Thoracic aorta (tissue), 2 donors: Measurements from ENCODE around the gene CDRT15L2. TPM values are rescaled to one million over a fixed set of nuclear protein-coding genes. Genes with fewer than 3 reads are reported as not detected.
"Not testable (repeated sequence)": the region's sequence is repeated elsewhere in the genome, so short reads cannot be mapped to it uniquely, and the experiment has no call there.

ENCODE experiments used
- ATAC-seq: fragments of 150-250 bp; one replicate; pipeline ENCODE4 v1.8.0; 2017; ENCODE audit warnings: low read depth; ENCODE audit not compliant: insufficient number of reproducible peaks, low FRiP score
- DNase-seq: peaks from one replicate; pipeline ENCODE4 v3.0.0-alpha.2; 2020; ENCODE audit warnings: low spot score
- H3K27ac ChIP-seq, 2 donors: fragments of 200-600 bp; sonication (generic); 1 replicate in 1 of 2; 2 replicates in 1 of 2; pipeline ENCODE4 v1.5.1; 2016; ENCODE audit warnings: mild to moderate bottlenecking in 2 of 2, moderate library complexity in 2 of 2
- H3K27me3 ChIP-seq: fragments of 200-600 bp; sonication (generic); replicated peaks from 2 replicates; pipeline ENCODE4 v1.6.0; 2016; ENCODE audit warnings: mild to moderate bottlenecking; ENCODE audit not compliant: insufficient read depth
- H3K36me3 ChIP-seq: fragments of 200-600 bp; sonication (generic); one replicate; pipeline ENCODE4 v1.5.1; 2016
- H3K4me1 ChIP-seq, 2 donors: fragments of 200-600 bp; sonication (generic); 1 replicate in 1 of 2; 2 replicates in 1 of 2; pipeline versions ENCODE4 v1.5.1 to v1.6.0; 2016; ENCODE audit warnings: low read depth in 2 of 2, mild to moderate bottlenecking in 1 of 2; ENCODE audit not compliant: control insufficient read depth in 1 of 2
- H3K4me3 ChIP-seq: fragments of 200-600 bp; sonication (generic); 2 replicates; pipeline ENCODE4 v1.5.1; 2016; ENCODE audit warnings: mild to moderate bottlenecking
- H3K9me3 ChIP-seq: fragments of 200-600 bp; sonication (generic); 2 replicates; pipeline ENCODE4 v1.5.1; 2016
- CTCF ChIP-seq: fragments of 200-600 bp; sonication (generic); IDR thresholded peaks from one replicate; pipeline ENCODE4 v1.5.1; 2019; ENCODE audit warnings: antibody characterized with exemption
- total RNA-seq, 2 donors: library from RNA; depleted of rRNA; stranded (reverse); fragments of >200 nt; gene quantifications; one replicate each; pipeline versions ENCODE4 v1.1.0 to v1.2.3, GENCODE V29; 2016

The CDRT15L2 gene
- total RNA-seq, 2 donors from 2014 or later, result not detected

GRCh38 chr17:20575071-20575470 is 4.5 kb upstream of the CDRT15L2 start:
- DNase-seq, H3K27ac ChIP-seq, H3K27me3 ChIP-seq, H3K4me1 ChIP-seq, H3K4me3 ChIP-seq, H3K9me3 ChIP-seq, H3K36me3 ChIP-seq, ATAC-seq: not testable (repeated sequence)

- H3K36me3 ChIP-seq, DNase-seq, H3K27me3 ChIP-seq, H3K9me3 ChIP-seq, H3K4me1 ChIP-seq, H3K27ac ChIP-seq, ATAC-seq, H3K4me3 ChIP-seq: not testable (repeated sequence)
Measured at GRCh38 chr17:20583891-20584577, 4.5 kb downstream of the CDRT15L2 start.

GRCh38 chr17:20588744-20589453 is 9.4 kb downstream of the CDRT15L2 start:
- H3K27me3 ChIP-seq, DNase-seq, ATAC-seq: not testable (repeated sequence)

GRCh38 chr17:20589454-20589810 is 9.9 kb downstream of the CDRT15L2 start:
- not testable (repeated sequence) for H3K4me3 ChIP-seq

More at GRCh38 chr17:20588744-20589453, 9.4 kb downstream of the CDRT15L2 start:
- not testable (repeated sequence) for H3K9me3 ChIP-seq, H3K27ac ChIP-seq, H3K4me1 ChIP-seq, H3K4me3 ChIP-seq, H3K36me3 ChIP-seq

GRCh38 chr17:20591040-20591439 is 11.5 kb downstream of the CDRT15L2 start:
- not testable (repeated sequence) for H3K4me1 ChIP-seq, H3K9me3 ChIP-seq, H3K36me3 ChIP-seq, DNase-seq, H3K4me3 ChIP-seq, H3K27me3 ChIP-seq, H3K27ac ChIP-seq, ATAC-seq

More at GRCh38 chr17:20589454-20589810, 9.9 kb downstream of the CDRT15L2 start:
- H3K27me3 ChIP-seq, H3K9me3 ChIP-seq, ATAC-seq, H3K27ac ChIP-seq, H3K4me1 ChIP-seq, H3K36me3 ChIP-seq, DNase-seq: not testable (repeated sequence)

GRCh38 chr17:20605568-20605967 is 26.0 kb downstream of the CDRT15L2 start:
- H3K36me3 ChIP-seq, H3K4me3 ChIP-seq, DNase-seq, H3K27me3 ChIP-seq, H3K4me1 ChIP-seq, ATAC-seq, H3K9me3 ChIP-seq, H3K27ac ChIP-seq: not testable (repeated sequence)

- not testable (repeated sequence) for H3K36me3 ChIP-seq, H3K4me3 ChIP-seq, DNase-seq, H3K27ac ChIP-seq, H3K4me1 ChIP-seq, H3K9me3 ChIP-seq, H3K27me3 ChIP-seq, ATAC-seq
Measured at GRCh38 chr17:20609490-20609889, 30.0 kb downstream of the CDRT15L2 start.

- Histone ChIP-seq H3K4me1 (no peaks in the 10 kb centered on the region), H3K27ac (no peak overlapping the region), H3K27me3 (no peaks in the 10 kb centered on the region), H3K4me3 (no peak overlapping the region), H3K9me3 (no peaks in the 10 kb centered on the region), H3K36me3 (no peaks in the 10 kb centered on the region)
- no peak for TF ChIP-seq CTCF
- ATAC-seq (no peak), DNase-seq (no peak)
Measured at GRCh38 chr17:20611309-20611708, 31.8 kb downstream of the CDRT15L2 start.
